ENCODE data around the gene GATD1.

GRCh38 chr11:748007-748359 is 29.3 kb downstream of the GATD1 start:
- no peak for TF ChIP-seq POLR2A (IDR thresholded peaks at IDR 0.05)
- TF ChIP-seq, protein P1, sequence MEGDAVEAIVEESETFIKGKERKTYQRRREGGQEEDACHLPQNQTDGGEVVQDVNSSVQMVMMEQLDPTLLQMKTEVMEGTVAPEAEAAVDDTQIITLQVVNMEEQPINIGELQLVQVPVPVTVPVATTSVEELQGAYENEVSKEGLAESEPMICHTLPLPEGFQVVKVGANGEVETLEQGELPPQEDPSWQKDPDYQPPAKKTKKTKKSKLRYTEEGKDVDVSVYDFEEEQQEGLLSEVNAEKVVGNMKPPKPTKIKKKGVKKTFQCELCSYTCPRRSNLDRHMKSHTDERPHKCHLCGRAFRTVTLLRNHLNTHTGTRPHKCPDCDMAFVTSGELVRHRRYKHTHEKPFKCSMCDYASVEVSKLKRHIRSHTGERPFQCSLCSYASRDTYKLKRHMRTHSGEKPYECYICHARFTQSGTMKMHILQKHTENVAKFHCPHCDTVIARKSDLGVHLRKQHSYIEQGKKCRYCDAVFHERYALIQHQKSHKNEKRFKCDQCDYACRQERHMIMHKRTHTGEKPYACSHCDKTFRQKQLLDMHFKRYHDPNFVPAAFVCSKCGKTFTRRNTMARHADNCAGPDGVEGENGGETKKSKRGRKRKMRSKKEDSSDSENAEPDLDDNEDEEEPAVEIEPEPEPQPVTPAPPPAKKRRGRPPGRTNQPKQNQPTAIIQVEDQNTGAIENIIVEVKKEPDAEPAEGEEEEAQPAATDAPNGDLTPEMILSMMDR (IDR thresholded peaks at IDR 0.05 in 4 of 5, conservative IDR thresholded peaks at IDR 0.05 in 1 of 5) = no peak
